ENCODE results near the gene SLC25A23. TPM values are rescaled to one million over a fixed set of nuclear protein-coding genes. Genes with fewer than 3 reads are reported as not detected.
A peak's percentile ranks its signal among the peaks of the same experiment; 100 is the strongest.

Gene SLC25A23
- total and polyA plus RNA-seq, 2 donors: 6.0 to 8.8 TPM

DNA sequence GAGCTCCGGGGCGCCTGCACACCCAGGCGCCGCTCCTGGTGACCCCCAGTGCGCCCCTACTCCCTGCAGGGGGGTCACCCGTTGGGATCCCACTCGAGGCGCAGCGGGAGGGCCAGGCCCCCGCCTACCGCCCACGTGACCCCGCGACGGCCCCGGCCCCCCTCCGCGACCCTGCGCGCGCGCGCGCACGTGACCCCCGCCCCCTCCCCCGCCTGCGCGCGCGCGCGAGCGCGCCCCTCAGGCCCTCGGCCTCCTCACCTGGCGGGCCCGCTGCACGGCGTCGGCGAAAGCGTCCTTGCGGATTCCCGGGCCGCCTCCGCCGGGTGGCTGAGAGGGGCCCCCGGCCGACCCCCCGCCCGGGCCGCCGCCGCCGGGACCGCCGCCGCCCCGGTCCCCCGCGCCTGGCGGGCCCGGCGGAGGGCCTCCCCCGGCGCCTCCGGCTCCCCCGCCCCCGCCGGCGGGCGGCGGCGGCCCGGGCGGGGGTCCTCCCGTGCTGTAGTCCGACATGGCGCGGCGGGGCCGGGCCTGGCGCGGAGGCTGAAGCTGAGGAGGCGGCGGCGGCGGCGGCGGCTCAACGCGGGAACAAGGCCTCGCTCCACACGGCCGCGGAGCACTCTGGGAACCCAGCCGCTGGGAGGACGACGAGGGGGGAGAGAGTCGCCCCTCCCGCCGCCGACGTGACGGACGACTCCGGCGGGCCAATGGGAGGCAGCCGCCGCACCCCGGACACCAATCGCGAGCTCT is 35.2 kb downstream of the SLC25A23 start, which contains the start of gene KHSRP:
Gene KHSRP (minus strand): TSS at position 617 of the 744 bp plus-strand sequence. CDS start 110 bp downstream, at position 507.
- Histone ChIP-seq H3K36me3 (ENCODE audit: control insufficient read depth in 2 of 2, insufficient read depth in 2 of 2, low read length in 1 of 2) (peaks cover 28 to 34% of the 10 kb centered on the region in 2 donors), H3K27ac (ENCODE audit: low read depth in 1 of 2, low read length in 1 of 2) (peak within 1 kb of the TSS; percentile 83 to 90), H3K27me3 (ENCODE audit: control insufficient read depth in 2 of 2, insufficient read depth in 1 of 2, low read length in 1 of 2) (peaks cover 0 to 2% of the 10 kb centered on the region in 2 donors), H3K4me3 (ENCODE audit: low read length in 2 of 2) (peak within 1 kb of the TSS; percentile 83), H3K9me3 (ENCODE audit: control insufficient read depth in 2 of 2, insufficient read depth in 1 of 2, low read length in 1 of 2) (peaks cover 0 to 15% of the 10 kb centered on the region in 2 donors), H3K4me1 (ENCODE audit: control insufficient read depth in 2 of 2, insufficient read depth in 2 of 2, low read length in 2 of 2) (peaks cover 14 to 30% of the 10 kb centered on the region in 2 donors)
- WGBS: under 1% methylated on average over 111 of the region's 114 CpGs
- DNase-seq (ENCODE audit: low read depth in 6 of 9, low spot score in 9 of 9): peak in 4 of 9 donors; percentile 14 to 63 (median 35)

DNA sequence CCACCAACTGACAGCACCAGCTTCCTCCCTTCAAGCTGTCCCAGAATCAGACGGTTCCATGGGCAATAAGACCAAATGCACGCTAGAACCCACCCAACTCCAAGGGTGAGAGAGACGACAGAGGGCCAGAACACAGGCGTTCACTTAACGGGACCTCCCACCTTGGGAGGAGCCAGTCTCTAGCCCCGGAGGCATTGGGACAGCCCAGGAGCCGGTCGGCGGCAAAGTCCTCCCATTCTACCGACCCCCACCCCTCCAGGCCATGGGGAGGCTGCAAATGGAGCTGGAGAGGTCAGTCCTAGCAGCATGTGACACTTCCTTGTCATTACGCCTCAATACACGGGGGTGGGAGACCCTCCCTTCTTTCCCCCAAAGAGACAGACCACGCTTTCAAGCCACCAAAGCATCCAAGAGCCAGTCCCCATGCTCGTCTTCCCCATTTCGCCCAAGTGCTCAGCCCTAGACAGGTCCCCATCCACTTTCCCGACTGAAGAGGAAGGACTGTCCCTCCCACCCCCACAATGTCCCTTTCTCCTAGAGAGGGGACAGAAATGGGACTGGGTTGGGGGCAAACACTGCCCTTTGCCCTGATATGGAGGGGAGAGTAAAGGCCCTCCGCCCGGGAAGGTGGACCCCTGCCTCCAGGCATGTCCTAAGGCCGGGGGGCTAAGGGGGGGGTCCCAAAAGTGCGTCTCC is 35.9 kb downstream of the SLC25A23 start:
- peaks cover 35 to 42% of the 10 kb centered on the region in 2 donors for H3K36me3 ChIP-seq (ENCODE audit: control insufficient read depth in 2 of 2, insufficient read depth in 2 of 2, low read length in 1 of 2)
- WGBS: under 1% methylated on average over 20 of the region's 20 CpGs
- H3K27ac ChIP-seq (ENCODE audit: low read depth in 1 of 2, low read length in 1 of 2): peak overlapping the region; percentile 36 to 56
- H3K4me3 ChIP-seq (ENCODE audit: low read length in 2 of 2): peak overlapping the region; percentile 83
- DNase-seq (ENCODE audit: low read depth in 6 of 9, low spot score in 9 of 9): peak in 2 of 9 donors; percentile 18 to 39
- H3K9me3 ChIP-seq (ENCODE audit: control insufficient read depth in 2 of 2, insufficient read depth in 1 of 2, low read length in 1 of 2): peaks cover 0 to 13% of the 10 kb centered on the region in 2 donors
- H3K27me3 ChIP-seq (ENCODE audit: control insufficient read depth in 2 of 2, insufficient read depth in 1 of 2, low read length in 1 of 2): no peaks in the 10 kb centered on the region
- H3K4me1 ChIP-seq (ENCODE audit: control insufficient read depth in 2 of 2, insufficient read depth in 2 of 2, low read length in 2 of 2): peaks cover 14 to 30% of the 10 kb centered on the region in 2 donors

DNA sequence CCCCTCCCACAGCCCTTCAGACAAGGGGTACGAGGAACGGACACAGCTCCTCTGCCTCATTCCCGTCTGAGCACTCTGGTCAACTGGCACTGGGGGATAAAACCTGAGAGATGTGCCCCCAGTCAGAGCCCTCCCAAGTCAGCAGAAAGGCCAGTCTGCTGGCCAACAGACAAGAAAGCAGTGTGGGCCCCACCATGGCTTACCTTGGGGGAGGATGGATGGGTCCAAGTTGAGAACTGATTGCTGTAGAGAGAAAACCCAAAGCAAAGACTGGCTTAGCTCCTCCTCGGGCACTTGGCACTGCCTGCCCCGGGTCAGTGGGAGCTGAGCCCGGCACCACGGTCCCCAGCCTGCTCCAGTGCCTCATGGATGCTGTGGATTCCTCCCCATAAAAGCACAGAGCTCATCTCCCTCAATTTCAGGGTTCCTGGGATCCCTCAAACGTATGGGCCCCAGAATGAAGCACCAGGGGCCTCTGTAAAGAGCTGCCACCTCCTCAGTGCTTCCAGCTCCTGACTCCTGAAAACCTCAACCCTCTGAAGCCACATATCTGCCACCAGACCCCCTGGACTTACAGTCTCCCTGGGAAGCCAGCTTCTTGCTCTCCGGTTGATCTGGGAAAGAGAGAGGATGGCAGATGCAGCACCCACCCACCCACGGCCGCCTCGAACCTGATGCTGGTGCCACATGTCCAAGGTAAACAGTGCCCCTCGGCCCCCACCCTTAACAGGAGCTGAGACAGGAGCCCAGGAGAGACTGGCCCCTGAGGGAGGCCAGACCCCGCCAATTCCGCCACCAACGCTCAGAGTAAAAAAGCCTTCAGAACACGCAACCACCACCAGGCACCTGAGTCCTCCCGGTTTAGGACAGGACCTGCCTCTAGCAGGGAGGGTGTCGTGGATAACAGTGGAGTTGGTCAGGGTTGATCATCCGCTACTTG is 38.2 kb downstream of the SLC25A23 start:
- Histone ChIP-seq H3K27me3 (ENCODE audit: control insufficient read depth in 2 of 2, insufficient read depth in 1 of 2, low read length in 1 of 2) (no peaks in the 10 kb centered on the region), H3K4me1 (ENCODE audit: control insufficient read depth in 2 of 2, insufficient read depth in 2 of 2, low read length in 2 of 2) (peaks cover 14 to 30% of the 10 kb centered on the region in 2 donors), H3K36me3 (ENCODE audit: control insufficient read depth in 2 of 2, insufficient read depth in 2 of 2, low read length in 1 of 2) (peaks cover 58 to 65% of the 10 kb centered on the region in 2 donors), H3K9me3 (ENCODE audit: control insufficient read depth in 2 of 2, insufficient read depth in 1 of 2, low read length in 1 of 2) (peaks cover 0 to 10% of the 10 kb centered on the region in 2 donors), H3K27ac (ENCODE audit: low read depth in 1 of 2, low read length in 1 of 2) (no peak overlapping the region), H3K4me3 (ENCODE audit: low read length in 2 of 2) (no peak overlapping the region)
- DNase-seq (ENCODE audit: low read depth in 6 of 9, low spot score in 9 of 9): no peak
- WGBS: 95% methylated on average over 20 of the region's 20 CpGs

DNA sequence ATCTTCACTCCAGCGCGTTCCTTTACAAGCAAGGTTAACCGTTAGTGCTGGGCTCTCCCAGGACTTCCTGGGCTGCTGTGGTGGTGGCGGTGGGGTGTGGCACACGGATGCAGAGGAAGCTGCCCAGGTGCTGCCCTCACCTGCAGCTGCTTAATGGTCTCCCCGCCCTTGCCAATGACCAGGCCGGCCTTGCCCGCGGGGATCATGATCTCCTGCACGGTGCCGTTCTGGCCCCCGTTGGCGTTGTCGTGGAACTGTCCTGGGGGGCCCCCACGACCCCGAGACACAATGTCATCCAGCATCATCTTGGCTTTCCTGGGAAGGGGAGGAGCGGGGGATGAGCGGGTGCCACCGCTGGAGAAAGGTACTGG is 41.0 kb downstream of the SLC25A23 start:
- DNase-seq (ENCODE audit: low read depth in 6 of 9, low spot score in 9 of 9): no peak
- Histone ChIP-seq H3K27ac (ENCODE audit: low read depth in 1 of 2, low read length in 1 of 2) (no peak overlapping the region), H3K4me3 (ENCODE audit: low read length in 2 of 2) (no peak overlapping the region), H3K9me3 (ENCODE audit: control insufficient read depth in 2 of 2, insufficient read depth in 1 of 2, low read length in 1 of 2) (peaks cover 0 to 4% of the 10 kb centered on the region in 2 donors), H3K36me3 (ENCODE audit: control insufficient read depth in 2 of 2, insufficient read depth in 2 of 2, low read length in 1 of 2) (peaks cover 83 to 90% of the 10 kb centered on the region in 2 donors), H3K4me1 (ENCODE audit: control insufficient read depth in 2 of 2, insufficient read depth in 2 of 2, low read length in 2 of 2) (peaks cover 7 to 18% of the 10 kb centered on the region in 2 donors), H3K27me3 (ENCODE audit: control insufficient read depth in 2 of 2, insufficient read depth in 1 of 2, low read length in 1 of 2) (no peaks in the 10 kb centered on the region)
- 98% methylated on average over 19 of the region's 19 CpGs for WGBS

DNA sequence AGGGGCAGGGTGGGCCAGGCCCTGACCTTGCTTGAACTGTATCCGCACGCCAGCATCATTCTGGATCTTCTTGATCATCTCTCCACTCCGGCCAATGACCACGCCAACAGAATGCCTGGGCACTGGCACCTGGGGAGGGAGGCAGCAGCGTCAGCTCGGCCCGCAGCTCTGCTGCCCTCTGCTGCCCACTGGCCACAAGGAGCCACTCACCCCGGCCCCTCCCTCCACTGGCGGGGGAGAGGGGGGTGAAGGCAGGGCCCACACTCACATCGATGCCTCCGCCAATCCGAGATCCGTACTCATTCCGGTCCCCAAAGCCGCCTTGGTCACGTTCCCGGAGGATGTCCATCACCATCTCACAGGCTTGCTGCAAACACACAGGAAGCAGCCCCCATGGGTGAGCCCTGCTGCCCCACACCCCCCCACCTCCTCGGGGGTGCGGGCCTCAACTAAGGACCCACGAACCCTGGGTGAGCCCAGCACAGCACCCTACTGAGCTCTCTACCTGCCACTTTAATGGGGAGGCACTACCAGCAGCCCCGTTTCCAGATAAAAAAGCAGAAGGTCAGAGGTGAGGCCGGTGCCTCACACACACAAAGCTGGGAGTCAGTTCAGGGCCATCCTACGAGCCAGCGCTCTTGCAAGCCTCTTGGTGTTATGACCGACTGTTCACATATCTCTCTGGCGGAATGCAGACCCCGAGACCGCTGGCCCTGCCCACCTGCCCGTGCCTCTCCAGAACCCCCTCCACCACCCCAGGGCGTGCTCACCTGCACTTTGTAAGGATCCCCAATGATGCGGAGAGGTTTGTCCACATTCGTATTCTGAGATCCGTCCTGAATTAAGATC is 41.7 kb downstream of the SLC25A23 start:
- DNase-seq (ENCODE audit: low read depth in 6 of 9, low spot score in 9 of 9): no peak
- Histone ChIP-seq H3K4me3 (ENCODE audit: low read length in 2 of 2) (no peak overlapping the region), H3K9me3 (ENCODE audit: control insufficient read depth in 2 of 2, insufficient read depth in 1 of 2, low read length in 1 of 2) (peaks cover 0 to 4% of the 10 kb centered on the region in 2 donors), H3K27ac (ENCODE audit: low read depth in 1 of 2, low read length in 1 of 2) (no peak overlapping the region), H3K4me1 (ENCODE audit: control insufficient read depth in 2 of 2, insufficient read depth in 2 of 2, low read length in 2 of 2) (peaks cover under 1 to 12% of the 10 kb centered on the region in 2 donors), H3K36me3 (ENCODE audit: control insufficient read depth in 2 of 2, insufficient read depth in 2 of 2, low read length in 1 of 2) (peaks cover 83 to 90% of the 10 kb centered on the region in 2 donors), H3K27me3 (ENCODE audit: control insufficient read depth in 2 of 2, insufficient read depth in 1 of 2, low read length in 1 of 2) (no peaks in the 10 kb centered on the region)
- 97% methylated on average over 33 of the region's 33 CpGs for WGBS

DNA sequence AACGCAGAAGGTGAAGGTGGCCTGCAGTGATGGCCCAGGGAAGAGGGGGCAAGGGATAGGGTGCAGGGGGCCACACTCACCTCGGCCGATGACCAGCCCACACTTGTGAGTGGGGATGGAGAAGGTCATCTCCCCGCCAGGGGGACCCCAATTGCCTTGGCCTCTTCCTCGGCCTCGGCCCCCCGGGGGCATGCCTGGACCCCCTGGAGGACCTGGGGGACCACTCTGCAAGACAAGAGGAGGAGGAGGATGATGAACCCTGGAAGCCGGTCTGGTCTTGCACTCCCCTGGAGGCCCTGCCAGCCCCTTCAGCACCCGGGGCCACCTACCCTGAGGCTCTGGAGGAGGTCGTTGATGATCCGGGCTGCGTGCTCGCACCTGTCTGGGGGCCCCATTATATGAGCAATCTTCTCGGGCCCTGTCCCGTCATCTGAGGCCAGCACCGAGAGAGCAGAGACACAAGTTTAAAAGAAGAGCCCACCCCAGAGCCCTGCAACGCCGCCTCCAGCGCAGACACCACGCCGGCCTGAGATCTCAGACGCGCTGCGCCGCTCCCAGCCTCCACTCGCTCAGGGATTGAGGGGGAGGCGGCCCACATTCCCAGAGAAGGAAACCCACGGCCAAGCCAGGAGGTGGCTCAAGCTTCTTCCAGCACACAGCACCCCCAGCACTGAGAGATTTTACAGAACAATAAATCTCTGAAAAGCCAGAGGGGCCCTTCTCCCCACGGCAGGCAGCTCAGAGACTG is 42.8 kb downstream of the SLC25A23 start:
- WGBS: 98% methylated on average over 29 of the region's 29 CpGs
- no peak for DNase-seq (ENCODE audit: low read depth in 6 of 9, low spot score in 9 of 9)

DNA sequence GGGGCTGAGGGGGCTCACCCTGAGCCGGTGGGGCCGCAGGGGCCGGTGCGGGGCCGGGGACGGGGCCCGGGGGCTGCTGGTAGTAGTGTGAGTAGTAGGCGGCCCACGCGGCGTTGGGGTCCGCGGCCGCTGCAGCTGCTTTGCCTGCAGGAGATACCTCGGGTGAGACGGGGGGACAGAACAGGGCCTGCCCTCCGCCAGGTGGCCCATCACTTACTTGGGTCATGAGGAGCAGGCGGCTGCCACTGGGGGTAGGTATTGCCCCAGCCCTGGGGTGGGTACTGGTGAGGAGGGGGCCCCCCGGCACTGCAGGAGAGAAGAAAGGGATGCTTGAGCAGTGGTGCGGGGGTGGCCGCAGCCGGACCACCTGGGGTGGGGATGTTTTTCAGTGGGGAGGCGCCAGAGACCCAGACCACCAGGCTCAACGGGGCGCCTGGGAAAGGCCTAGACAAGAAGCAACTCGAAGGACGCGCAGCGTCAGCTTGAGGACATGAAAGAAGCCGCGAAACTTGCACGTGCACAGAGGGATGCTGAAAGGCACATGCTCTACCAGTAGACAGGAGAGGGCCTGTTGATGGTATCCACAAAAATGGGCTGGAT is 43.9 kb downstream of the SLC25A23 start:
- peaks cover 0 to 9% of the 10 kb centered on the region in 2 donors for H3K4me1 ChIP-seq (ENCODE audit: control insufficient read depth in 2 of 2, insufficient read depth in 2 of 2, low read length in 2 of 2)
- peaks cover 0 to 4% of the 10 kb centered on the region in 2 donors for H3K9me3 ChIP-seq (ENCODE audit: control insufficient read depth in 2 of 2, insufficient read depth in 1 of 2, low read length in 1 of 2)
- no peaks in the 10 kb centered on the region for H3K27me3 ChIP-seq (ENCODE audit: control insufficient read depth in 2 of 2, insufficient read depth in 1 of 2, low read length in 1 of 2)
- peaks cover 68 to 73% of the 10 kb centered on the region in 2 donors for H3K36me3 ChIP-seq (ENCODE audit: control insufficient read depth in 2 of 2, insufficient read depth in 2 of 2, low read length in 1 of 2)
- H3K27ac ChIP-seq (ENCODE audit: low read depth in 1 of 2, low read length in 1 of 2): no peak overlapping the region
- DNase-seq (ENCODE audit: low read depth in 6 of 9, low spot score in 9 of 9): no peak
- WGBS: 96% methylated on average over 32 of the region's 32 CpGs
- no peak overlapping the region for H3K4me3 ChIP-seq (ENCODE audit: low read length in 2 of 2)

More for the DNA sequence above, 42.8 kb downstream of the SLC25A23 start:
- Histone ChIP-seq H3K9me3 (ENCODE audit: control insufficient read depth in 2 of 2, insufficient read depth in 1 of 2, low read length in 1 of 2) (peaks cover 0 to 4% of the 10 kb centered on the region in 2 donors), H3K27ac (ENCODE audit: low read depth in 1 of 2, low read length in 1 of 2) (no peak overlapping the region), H3K4me3 (ENCODE audit: low read length in 2 of 2) (no peak overlapping the region), H3K27me3 (ENCODE audit: control insufficient read depth in 2 of 2, insufficient read depth in 1 of 2, low read length in 1 of 2) (no peaks in the 10 kb centered on the region), H3K36me3 (ENCODE audit: control insufficient read depth in 2 of 2, insufficient read depth in 2 of 2, low read length in 1 of 2) (peaks cover 80 to 85% of the 10 kb centered on the region in 2 donors), H3K4me1 (ENCODE audit: control insufficient read depth in 2 of 2, insufficient read depth in 2 of 2, low read length in 2 of 2) (peaks cover 0 to 7% of the 10 kb centered on the region in 2 donors)
